GM19397 (cell line): ENCODE measurements around the gene WDR41.
"Not testable (repeated sequence)": the region's sequence is repeated elsewhere in the genome, so short reads cannot be mapped to it uniquely, and the experiment has no call there.

Source experiments
- ATAC-seq: cut with Tn5 transposase; IDR thresholded peaks from one replicate; pipeline ENCODE4 v1.9.1; 2021; ENCODE audit warnings: mild to moderate bottlenecking, moderate library complexity; ENCODE audit not compliant: unreplicated experiment

The WDR41 gene

GRCh38 chr5:77409870-77410621 lies 82.1 kb downstream of the WDR41 start:
- ATAC-seq = no peak

GRCh38 chr5:77407152-77407551 lies 85.0 kb downstream of the WDR41 start:
- ATAC-seq = no peak

GRCh38 chr5:77402796-77403195 lies 89.3 kb downstream of the WDR41 start:
- no peak for ATAC-seq

DNA sequence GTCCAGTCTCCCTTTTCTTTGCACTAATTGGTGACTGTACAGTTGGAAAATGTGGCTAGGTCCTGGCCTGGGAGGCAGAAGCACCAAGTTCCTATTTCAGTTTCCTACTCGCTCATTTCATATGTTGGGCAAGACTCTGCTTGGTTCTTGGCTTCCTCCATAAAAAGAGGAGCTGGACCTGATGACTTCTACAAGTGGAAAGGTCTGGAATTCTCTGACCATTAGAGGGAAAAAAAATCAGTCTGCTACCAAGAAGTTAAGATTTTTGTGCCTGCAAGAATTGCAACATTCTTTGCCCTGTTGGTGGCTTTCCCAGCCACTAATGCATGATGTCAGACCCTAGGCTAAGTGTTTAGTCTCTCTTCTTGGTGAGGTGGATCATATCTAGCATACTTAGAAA lies 91.5 kb downstream of the WDR41 start:
- ATAC-seq = no peak

DNA sequence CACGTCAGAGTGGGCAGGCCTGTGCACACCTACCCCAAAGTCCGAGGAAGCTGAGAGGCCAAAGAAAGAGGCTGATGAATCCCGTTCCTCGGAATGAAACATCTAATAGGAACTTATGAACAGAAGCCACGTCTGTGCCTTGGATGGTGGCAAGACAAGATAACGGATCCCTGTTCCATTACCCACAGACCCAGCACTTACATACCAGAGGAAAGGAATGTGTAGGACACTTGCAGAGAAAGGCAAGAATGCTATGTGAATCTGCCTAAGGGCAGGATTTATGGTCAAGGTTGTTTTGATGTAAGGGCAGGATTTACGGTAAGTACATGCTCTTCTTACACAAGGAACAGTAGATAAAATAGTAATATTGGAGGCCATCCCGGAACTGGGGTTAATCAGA lies 93.2 kb downstream of the WDR41 start:
- ATAC-seq = no peak

DNA sequence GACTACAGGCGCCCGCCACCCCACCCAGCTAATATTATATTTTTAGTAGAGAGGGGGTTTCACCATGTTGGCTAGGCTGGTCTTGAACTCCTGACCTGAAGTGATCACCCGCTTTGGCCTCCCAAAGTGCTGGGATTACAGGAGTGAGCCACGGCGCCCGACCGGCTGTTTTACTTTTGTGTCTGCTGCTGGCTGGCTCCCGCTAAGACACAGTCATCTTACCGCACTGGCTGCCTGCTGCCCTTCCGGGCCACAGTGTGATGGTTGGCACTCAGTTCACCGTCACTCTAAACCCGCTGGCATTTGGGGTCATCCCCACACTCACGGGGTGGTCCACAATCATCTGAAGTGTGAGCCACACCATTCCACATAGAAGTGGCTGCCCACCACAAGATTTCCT lies 93.7 kb downstream of the WDR41 start:
- ATAC-seq = no peak

GRCh38 chr5:77397686-77398292 lies 94.3 kb downstream of the WDR41 start:
- no peak for ATAC-seq

- no peak for ATAC-seq
These were observed 96.1 kb downstream of the WDR41 start for GRCh38 chr5:77396017-77396416.

- ATAC-seq = no peak
These were observed 97.9 kb downstream of the WDR41 start for GRCh38 chr5:77394064-77394715.

- no peak for ATAC-seq
These were observed 100.8 kb downstream of the WDR41 start for GRCh38 chr5:77391240-77391765.

DNA sequence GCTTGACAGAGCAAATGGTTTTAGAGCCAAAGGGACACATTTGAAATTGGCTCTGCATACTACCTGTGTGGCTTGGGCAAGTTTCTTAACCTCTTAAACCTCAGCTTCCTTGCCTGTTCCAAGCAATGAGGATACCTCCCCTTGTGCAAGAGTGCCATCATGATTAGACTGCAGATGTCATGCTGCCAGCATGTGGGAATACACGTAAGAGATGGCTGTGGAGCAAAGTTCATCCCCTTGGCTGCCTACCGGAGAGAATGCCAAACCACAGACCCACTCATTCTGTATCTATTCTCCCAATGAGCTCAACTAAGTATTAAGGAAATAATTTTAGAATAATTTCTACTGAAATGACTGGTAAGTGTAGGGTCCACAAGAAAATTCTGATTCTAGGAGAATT lies 101.3 kb downstream of the WDR41 start:
- no peak for ATAC-seq

DNA sequence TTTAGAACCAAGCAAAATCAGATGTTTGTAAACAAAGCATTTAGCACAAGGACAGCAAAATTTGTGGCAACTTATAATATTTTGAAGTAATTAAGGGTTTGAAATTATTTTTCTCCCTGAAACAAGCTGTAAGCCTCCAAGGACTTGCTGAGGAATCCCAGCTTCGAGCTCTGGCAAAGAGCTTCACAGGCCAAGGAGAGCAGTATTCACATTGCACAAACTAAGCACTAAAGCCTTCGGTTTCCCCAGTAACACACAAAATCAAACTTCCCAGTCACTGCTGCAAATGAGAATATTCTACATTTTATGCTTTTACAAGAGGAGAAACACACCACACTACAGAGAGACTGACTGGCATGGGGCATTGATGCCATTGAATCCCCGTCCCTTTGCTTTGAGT lies 101.9 kb downstream of the WDR41 start:
- no peak for ATAC-seq

- no peak for ATAC-seq
These were observed 102.4 kb downstream of the WDR41 start for GRCh38 chr5:77389746-77390145.

DNA sequence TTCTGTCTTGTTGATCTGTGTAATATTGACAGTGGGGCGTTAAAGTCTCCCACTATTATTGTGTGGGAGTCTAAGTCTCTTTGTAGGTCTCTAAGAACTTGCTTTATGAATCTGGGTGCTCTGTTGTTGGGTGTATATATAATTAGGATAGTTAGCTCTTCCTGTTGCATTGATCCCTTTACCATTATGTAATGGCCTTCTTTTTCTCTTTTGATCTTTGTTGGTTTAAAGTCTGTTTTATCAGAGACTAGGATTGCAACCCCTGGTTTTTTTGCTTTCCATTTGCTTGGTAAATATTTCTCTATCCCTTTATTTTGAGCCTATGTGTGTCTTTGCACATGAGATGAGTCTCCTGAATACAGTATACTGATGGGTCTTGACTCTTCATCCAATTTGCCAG lies 105.8 kb downstream of the WDR41 start:
- not testable (repeated sequence) for ATAC-seq

DNA sequence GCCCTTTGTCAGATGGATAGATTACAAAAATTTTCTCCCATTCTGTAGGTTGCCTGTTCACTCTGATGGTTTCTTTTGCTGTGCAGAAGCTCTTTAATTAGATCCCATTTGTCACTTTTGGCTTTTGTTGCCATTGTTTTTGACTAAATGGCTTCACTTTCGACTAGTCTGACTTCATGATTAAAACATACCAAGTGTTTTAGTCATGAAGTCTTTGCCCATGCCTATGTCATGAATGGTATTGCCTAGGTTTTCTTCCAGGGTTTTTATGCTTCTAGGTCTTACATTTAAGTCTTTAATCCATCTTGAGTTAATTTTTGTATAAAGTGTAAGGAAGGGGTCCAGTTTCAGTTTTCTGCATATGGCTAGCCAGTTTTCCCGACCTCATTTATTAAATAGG lies 108.8 kb downstream of the WDR41 start:
- not testable (repeated sequence) for ATAC-seq
